Vagina (tissue), 2 donors: ENCODE results near the gene SCIN. TPM values are rescaled to one million over a fixed set of nuclear protein-coding genes. Genes with fewer than 3 reads are reported as not detected.

Experiments used
- DNase-seq, 2 donors: peaks; one replicate each; pipeline ENCODE4 v3.0.0-alpha.2; 2017; ENCODE audit errors: extremely low spot score in 2 of 2
- H3K27ac ChIP-seq: fragments of 200-600 bp; sonication (generic); one replicate; pipeline ENCODE4 v1.5.1; 2019
- H3K27me3 ChIP-seq: fragments of 200-600 bp; sonication (generic); one replicate; pipeline ENCODE4 v1.5.1; 2019
- H3K36me3 ChIP-seq, 2 donors: fragments of 200-600 bp; sonication (generic); one replicate each; pipeline ENCODE4 v1.5.1; 2017 to 2019
- H3K4me1 ChIP-seq: fragments of 200-600 bp; sonication (generic); one replicate; pipeline ENCODE4 v1.5.1; 2019
- H3K4me3 ChIP-seq, 2 donors: fragments of 200-600 bp; sonication (generic); 1 replicate in 1 of 2; 2 replicates in 1 of 2; pipeline ENCODE4 v1.5.1; 2016 to 2019
- H3K9me3 ChIP-seq: fragments of 200-600 bp; sonication (generic); one replicate; pipeline ENCODE4 v1.5.1; 2019
- POLR2A ChIP-seq, 2 donors: fragments of 450-650 bp; IDR thresholded peaks; one replicate each; pipeline ENCODE4 v1.6.1; 2017; ENCODE audit warnings: antibody characterized with exemption in 2 of 2, mild to moderate bottlenecking in 2 of 2, moderate library complexity in 2 of 2
- POLR2AphosphoS5 ChIP-seq, 2 donors: sonication (generic); formaldehyde crosslinking; IDR thresholded peaks; one replicate each; pipeline ENCODE4 v1.9.0; 2017; ENCODE audit warnings: antibody characterized with exemption in 2 of 2, mild to moderate bottlenecking in 2 of 2, low read depth in 1 of 2; ENCODE audit not compliant: insufficient read depth in 1 of 2
- intact Hi-C: fragments of 100-400 bp; cut with DNase I; formaldehyde crosslinking; loops from one replicate; pipeline ENCODE4 v1.15.1; 2023
- small RNA-seq: library from RNA; depleted of rRNA; stranded (forward); fragments of <200 nt; gene quantifications from one replicate; pipeline ENCODE3, GENCODE V24; 2016
- total RNA-seq: library from RNA; depleted of rRNA; stranded (reverse); fragments of >200 nt; gene quantifications from one replicate; pipeline ENCODE4 v1.2.3, GENCODE V29; 2016
- TF ChIP-seq, protein P1 (sequence below), 3 experiments: fragments of 450-650 bp in 2 of 3; fragments of 200-600 bp in 1 of 3; sonication (generic) in 1 of 3; IDR thresholded peaks; one replicate each; pipeline ENCODE4 v1.5.1; 2017 to 2019; ENCODE audit warnings: antibody characterized with exemption in 3 of 3, mild to moderate bottlenecking in 2 of 3, moderate library complexity in 2 of 3

Gene SCIN
- total RNA-seq, 1 donor from 2014 or later: 0.74 TPM

- TF ChIP-seq, protein P1, sequence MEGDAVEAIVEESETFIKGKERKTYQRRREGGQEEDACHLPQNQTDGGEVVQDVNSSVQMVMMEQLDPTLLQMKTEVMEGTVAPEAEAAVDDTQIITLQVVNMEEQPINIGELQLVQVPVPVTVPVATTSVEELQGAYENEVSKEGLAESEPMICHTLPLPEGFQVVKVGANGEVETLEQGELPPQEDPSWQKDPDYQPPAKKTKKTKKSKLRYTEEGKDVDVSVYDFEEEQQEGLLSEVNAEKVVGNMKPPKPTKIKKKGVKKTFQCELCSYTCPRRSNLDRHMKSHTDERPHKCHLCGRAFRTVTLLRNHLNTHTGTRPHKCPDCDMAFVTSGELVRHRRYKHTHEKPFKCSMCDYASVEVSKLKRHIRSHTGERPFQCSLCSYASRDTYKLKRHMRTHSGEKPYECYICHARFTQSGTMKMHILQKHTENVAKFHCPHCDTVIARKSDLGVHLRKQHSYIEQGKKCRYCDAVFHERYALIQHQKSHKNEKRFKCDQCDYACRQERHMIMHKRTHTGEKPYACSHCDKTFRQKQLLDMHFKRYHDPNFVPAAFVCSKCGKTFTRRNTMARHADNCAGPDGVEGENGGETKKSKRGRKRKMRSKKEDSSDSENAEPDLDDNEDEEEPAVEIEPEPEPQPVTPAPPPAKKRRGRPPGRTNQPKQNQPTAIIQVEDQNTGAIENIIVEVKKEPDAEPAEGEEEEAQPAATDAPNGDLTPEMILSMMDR (IDR thresholded peaks at IDR 0.05): no peak
- no peak for TF ChIP-seq POLR2A (IDR thresholded peaks at IDR 0.05)
- TF ChIP-seq POLR2AphosphoS5 (IDR thresholded peaks at IDR 0.05; ENCODE audit: insufficient read depth in 1 of 2, low read depth in 1 of 2): peak in 1 of 2 donors; percentile 26
- Histone ChIP-seq H3K4me3 (no peak overlapping the region), H3K4me1 (peaks cover 10% of the 10 kb centered on the region), H3K36me3 (no peaks in the 10 kb centered on the region), H3K27me3 (no peaks in the 10 kb centered on the region), H3K27ac (no peak overlapping the region), H3K9me3 (no peaks in the 10 kb centered on the region)
- DNase-seq: no peak
- intact Hi-C loops: no loop called here
Measured at GRCh38 chr7:12706900-12707536, 136.5 kb downstream of the SCIN start.

- TF ChIP-seq POLR2AphosphoS5 (IDR thresholded peaks at IDR 0.05; ENCODE audit: insufficient read depth in 1 of 2, low read depth in 1 of 2): no peak
- TF ChIP-seq, protein P1 (IDR thresholded peaks at IDR 0.05): no peak
- no peak for TF ChIP-seq POLR2A (IDR thresholded peaks at IDR 0.05)
- Histone ChIP-seq H3K27me3 (no peaks in the 10 kb centered on the region), H3K36me3 (no peaks in the 10 kb centered on the region), H3K4me3 (no peak overlapping the region), H3K9me3 (no peaks in the 10 kb centered on the region), H3K4me1 (peaks cover 10% of the 10 kb centered on the region), H3K27ac (no peak overlapping the region)
- no peak for DNase-seq
- intact Hi-C loops: no loop called here
Measured at GRCh38 chr7:12708314-12708713, 137.8 kb downstream of the SCIN start.

Small RNA genes lying within 50 kb of the gene (small RNA-seq; reads per million reads assigned to genes)
- gene RF00264: not detected

Other genes starting within 250 kb of the SCIN start
- 2.9 TPM for gene VWDE, start 166.9 kb upstream of the SCIN start, total RNA-seq
- gene ARL4A, start 116.9 kb downstream of the SCIN start, total RNA-seq: 58.2 TPM